Transverse colon (tissue), 4 donors: Measurements from ENCODE around the gene TNFRSF12A. TPM values are rescaled to one million over a fixed set of nuclear protein-coding genes. Genes with fewer than 3 reads are reported as not detected.

Experiments
- DNase-seq: peaks from one replicate; pipeline ENCODE4 v3.0.0-alpha.2; 2019
- H3K27ac ChIP-seq, 4 donors: fragments of 200-600 bp; sonication (generic); 2 replicates each; pipeline ENCODE4 v1.5.1; 2016 to 2018; ENCODE audit warnings: inconsistent platforms in 4 of 4
- H3K27me3 ChIP-seq: fragments of 200-600 bp; sonication (generic); 2 replicates; pipeline ENCODE4 v1.5.1; 2017; ENCODE audit warnings: inconsistent platforms
- H3K36me3 ChIP-seq, 4 donors: fragments of 200-600 bp; sonication (generic); 2 replicates each; pipeline ENCODE4 v1.5.1; 2017 to 2019; ENCODE audit warnings: inconsistent platforms in 4 of 4
- H3K4me1 ChIP-seq, 4 donors: fragments of 200-600 bp; sonication (generic); 2 replicates each; pipeline ENCODE4 v1.5.1; 2017 to 2020; ENCODE audit warnings: inconsistent platforms in 4 of 4
- H3K4me3 ChIP-seq, 4 donors: fragments of 200-600 bp; sonication (generic); 1 replicate in 1 of 4; 2 replicates in 3 of 4; pipeline versions ENCODE4 v1.5.1 to v1.6.1; 2017 to 2019; ENCODE audit warnings: inconsistent platforms in 4 of 4
- H3K9me3 ChIP-seq, 2 donors: fragments of 200-600 bp; sonication (generic); 2 replicates each; pipeline ENCODE4 v1.5.1; 2017 to 2019; ENCODE audit warnings: inconsistent platforms in 2 of 2
- EP300 ChIP-seq: sonication (generic); formaldehyde crosslinking; IDR thresholded peaks from one replicate; pipeline ENCODE4 v1.6.1; 2017; ENCODE audit warnings: antibody characterized with exemption, low read depth
- POLR2A ChIP-seq: fragments of 450-650 bp; IDR thresholded peaks from one replicate; pipeline ENCODE4 v1.6.1; 2016; ENCODE audit warnings: antibody characterized with exemption, mild to moderate bottlenecking, moderate library complexity
- POLR2AphosphoS5 ChIP-seq, 3 donors: sonication (generic); formaldehyde crosslinking; IDR thresholded peaks; one replicate each; pipeline ENCODE4 v1.6.1; 2016; ENCODE audit warnings: antibody characterized with exemption in 3 of 3
- WGBS, 2 donors: methylation state at CpG; one replicate each; pipeline ENCODE4 v1.1.5; 2018; ENCODE audit warnings: low coverage in 1 of 2; 5-methylcytosine and 5-hydroxymethylcytosine counted together
- in situ Hi-C, 4 donors: fragments of 200-750 bp; cut with MboI; loops; one replicate each; pipeline versions ENCODE4 v1.15.0 to v1.15.1; 2017; ENCODE audit warnings: low sequenced_read_pairs in 3 of 4, low pct_ligation_motif_present in 1 of 4, low pct_unique_long_range_greater_than_20kb in 1 of 4
- intact Hi-C: fragments of 100-400 bp; cut with DNase I; formaldehyde crosslinking; loops from one replicate; pipeline ENCODE4 v1.15.1; 2023; ENCODE audit warnings: low total_unique reads
- total RNA-seq, 4 donors: library from RNA; depleted of rRNA; stranded (reverse); fragments of >200 nt; gene quantifications; one replicate each; pipeline ENCODE4 v1.1.0, GENCODE V29; 2016
- TF ChIP-seq, protein P1 (sequence below), 5 experiments: fragments of 200-600 bp in 3 of 5; fragments of 450-650 bp in 2 of 5; sonication (generic) in 3 of 5; IDR thresholded peaks; 1 replicate in 2 of 5; 2 replicates in 3 of 5; pipeline ENCODE4 v1.5.1; 2016 to 2017; ENCODE audit warnings: antibody characterized with exemption in 5 of 5, inconsistent platforms in 3 of 5, mild to moderate bottlenecking in 2 of 5, moderate library complexity in 1 of 5

TNFRSF12A gene
- total RNA-seq, 4 donors from 2014 or later = 13.3 to 50.5 (median 19.9) TPM

DNA sequence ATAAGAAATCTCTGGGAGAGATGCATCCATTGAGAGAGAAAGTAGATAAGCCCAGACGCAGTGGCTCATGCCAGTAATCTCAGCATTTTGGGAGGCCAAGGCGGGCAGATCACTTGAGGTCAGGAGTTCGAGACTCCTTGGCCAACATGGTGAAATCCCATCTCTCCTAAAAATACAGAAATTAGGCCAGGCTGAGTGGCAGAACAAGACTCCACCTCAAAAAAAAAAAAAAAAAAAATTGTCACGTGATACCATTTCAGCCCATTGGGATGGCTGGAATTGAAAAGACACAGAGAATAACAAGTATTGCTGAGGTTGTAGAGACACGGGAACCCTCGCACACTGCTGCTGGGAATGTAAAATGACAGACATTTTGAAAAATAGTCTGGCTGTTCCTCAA, 42.4 kb downstream of the TNFRSF12A start:
- 91 to 92% methylated on average over 6 of the region's 6 CpGs for WGBS, 2 donors
- Histone ChIP-seq H3K4me3 (no peak overlapping the region), H3K9me3 (no peaks in the 10 kb centered on the region), H3K27ac (peak overlapping the region in 3 of 4 donors; percentile 55 to 87 (median 78)), H3K27me3 (no peaks in the 10 kb centered on the region), H3K36me3 (no peaks in the 10 kb centered on the region), H3K4me1 (peaks cover 17 to 61% (median 43%) of the 10 kb centered on the region in 4 donors)
- in situ Hi-C loops = loop anchor here in 2 of 4 donors (10.0 kb wide), 1 partner anchor 62 kb away; no protein-coding TSS in a partner anchor
- intact Hi-C loops = no loop called here
- DNase-seq = no peak
- TF ChIP-seq POLR2A (no peak), EP300 (no peak), POLR2AphosphoS5 (IDR thresholded peaks at IDR 0.05) (no peak)
- TF ChIP-seq, protein P1, sequence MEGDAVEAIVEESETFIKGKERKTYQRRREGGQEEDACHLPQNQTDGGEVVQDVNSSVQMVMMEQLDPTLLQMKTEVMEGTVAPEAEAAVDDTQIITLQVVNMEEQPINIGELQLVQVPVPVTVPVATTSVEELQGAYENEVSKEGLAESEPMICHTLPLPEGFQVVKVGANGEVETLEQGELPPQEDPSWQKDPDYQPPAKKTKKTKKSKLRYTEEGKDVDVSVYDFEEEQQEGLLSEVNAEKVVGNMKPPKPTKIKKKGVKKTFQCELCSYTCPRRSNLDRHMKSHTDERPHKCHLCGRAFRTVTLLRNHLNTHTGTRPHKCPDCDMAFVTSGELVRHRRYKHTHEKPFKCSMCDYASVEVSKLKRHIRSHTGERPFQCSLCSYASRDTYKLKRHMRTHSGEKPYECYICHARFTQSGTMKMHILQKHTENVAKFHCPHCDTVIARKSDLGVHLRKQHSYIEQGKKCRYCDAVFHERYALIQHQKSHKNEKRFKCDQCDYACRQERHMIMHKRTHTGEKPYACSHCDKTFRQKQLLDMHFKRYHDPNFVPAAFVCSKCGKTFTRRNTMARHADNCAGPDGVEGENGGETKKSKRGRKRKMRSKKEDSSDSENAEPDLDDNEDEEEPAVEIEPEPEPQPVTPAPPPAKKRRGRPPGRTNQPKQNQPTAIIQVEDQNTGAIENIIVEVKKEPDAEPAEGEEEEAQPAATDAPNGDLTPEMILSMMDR (IDR thresholded peaks at IDR 0.05) = no peak

DNA sequence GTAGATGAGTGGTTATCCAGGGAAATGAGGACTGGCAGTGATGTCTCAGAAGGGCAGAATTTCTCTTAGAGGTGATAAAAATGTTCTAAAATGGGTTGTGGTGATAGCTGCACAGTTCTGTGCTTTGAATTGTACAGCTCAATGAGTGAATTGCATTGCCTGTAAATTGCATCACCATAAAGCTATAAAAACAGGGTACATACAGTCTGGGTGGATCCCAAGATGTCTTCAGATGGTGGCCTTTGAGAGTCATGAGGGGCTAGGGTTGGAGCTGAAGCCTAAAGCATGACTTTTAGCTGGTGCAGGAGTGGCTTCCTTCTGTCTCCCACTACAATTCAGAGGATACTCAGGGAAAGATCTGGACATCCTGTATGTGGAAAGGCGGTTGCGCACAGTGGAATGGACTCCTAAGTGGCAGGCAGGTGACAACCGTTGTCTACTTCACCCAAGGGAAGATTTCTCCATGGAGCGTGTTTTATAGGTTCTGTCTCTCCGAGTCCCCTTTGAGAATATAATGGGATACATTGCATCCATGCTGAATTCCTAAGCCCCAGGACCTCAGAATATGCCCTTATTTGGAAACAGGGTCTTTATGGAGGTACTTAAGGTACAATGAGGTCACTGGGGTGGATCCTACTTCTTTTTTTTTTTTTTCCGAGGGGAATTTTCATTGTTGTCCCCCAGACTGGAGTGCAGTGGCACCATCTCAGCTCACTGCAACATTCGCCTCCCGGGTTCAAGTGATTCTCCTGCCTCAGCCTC, 43.6 kb downstream of the TNFRSF12A start:
- Histone ChIP-seq H3K4me1 (peaks cover 11 to 57% (median 37%) of the 10 kb centered on the region in 4 donors), H3K36me3 (no peaks in the 10 kb centered on the region), H3K9me3 (no peaks in the 10 kb centered on the region), H3K27me3 (no peaks in the 10 kb centered on the region), H3K27ac (peak overlapping the region; percentile 55 to 87 (median 78)), H3K4me3 (no peak overlapping the region)
- TF ChIP-seq, protein P1 (IDR thresholded peaks at IDR 0.05) = no peak
- no peak for TF ChIP-seq POLR2A
- in situ Hi-C loops (loop anchor here in 2 of 4 donors (10.0 kb wide), 1 partner anchor 61 kb away; no protein-coding TSS in a partner anchor), intact Hi-C loops (no loop called here)
- DNase-seq = no peak
- WGBS, 2 donors = 87 to 93% methylated on average over 6 to 8 of the region's 8 CpGs

DNA sequence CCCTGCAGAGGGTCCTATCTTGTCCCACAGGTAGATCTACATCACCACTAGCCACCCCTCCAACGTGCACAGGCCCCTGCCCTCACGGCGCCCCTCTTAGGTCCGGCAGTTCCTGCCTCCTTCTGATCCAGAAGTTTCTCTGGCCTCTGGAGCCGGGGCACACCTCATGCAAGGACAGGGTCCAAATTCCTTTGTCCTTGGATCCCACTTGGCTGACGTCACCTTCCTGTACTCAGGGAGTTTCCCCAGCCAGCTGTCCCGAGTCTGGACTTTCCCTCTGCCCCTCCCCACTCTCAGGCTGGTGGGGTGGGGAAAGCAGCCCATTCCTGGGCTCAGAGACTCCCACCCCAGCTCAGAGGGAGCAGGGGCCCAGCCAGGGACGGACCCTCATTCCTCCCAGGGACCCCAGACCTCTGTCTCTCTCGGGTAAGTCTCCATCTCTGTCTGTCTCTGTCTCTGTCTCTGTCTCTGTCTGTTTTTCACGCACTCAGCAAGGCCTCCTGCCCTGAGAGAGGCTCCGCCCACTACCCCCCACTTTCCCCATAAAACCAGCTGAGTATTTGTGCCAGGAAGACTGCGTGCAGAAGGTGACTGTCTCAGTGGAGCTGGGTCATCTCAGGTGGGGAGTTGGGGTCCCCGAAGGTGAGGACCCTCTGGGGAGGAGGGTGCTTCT, 45.0 kb downstream of the TNFRSF12A start, which contains the start of gene IL32:
TSS of gene IL32 (plus strand) at position 572 of the 673 bp plus-strand sequence. CDS start 172 bp downstream, outside the sequence.
- in situ Hi-C loops = loop anchor here in 2 of 4 donors (10.0 kb wide), 1 partner anchor 60 kb away; no protein-coding TSS in a partner anchor
- Histone ChIP-seq H3K36me3 (no peaks in the 10 kb centered on the region), H3K9me3 (no peaks in the 10 kb centered on the region), H3K27me3 (no peaks in the 10 kb centered on the region), H3K27ac (peak within 1 kb of the TSS; percentile 78 to 87 (median 81)), H3K4me3 (peak within 1 kb of the TSS; percentile 15 to 50 (median 26)), H3K4me1 (peaks cover 6 to 49% (median 29%) of the 10 kb centered on the region in 4 donors)
- intact Hi-C loops = no loop called here
- DNase-seq = peak; percentile 89
- TF ChIP-seq POLR2A (peak; percentile 77), POLR2AphosphoS5 (IDR thresholded peaks at IDR 0.05) (peak; percentile 35 to 75 (median 73)), EP300 (no peak)
- whole genome bisulfite sequencing, 2 donors = 0 to 25% methylated on average over 1 to 12 of the region's 13 CpGs

DNA sequence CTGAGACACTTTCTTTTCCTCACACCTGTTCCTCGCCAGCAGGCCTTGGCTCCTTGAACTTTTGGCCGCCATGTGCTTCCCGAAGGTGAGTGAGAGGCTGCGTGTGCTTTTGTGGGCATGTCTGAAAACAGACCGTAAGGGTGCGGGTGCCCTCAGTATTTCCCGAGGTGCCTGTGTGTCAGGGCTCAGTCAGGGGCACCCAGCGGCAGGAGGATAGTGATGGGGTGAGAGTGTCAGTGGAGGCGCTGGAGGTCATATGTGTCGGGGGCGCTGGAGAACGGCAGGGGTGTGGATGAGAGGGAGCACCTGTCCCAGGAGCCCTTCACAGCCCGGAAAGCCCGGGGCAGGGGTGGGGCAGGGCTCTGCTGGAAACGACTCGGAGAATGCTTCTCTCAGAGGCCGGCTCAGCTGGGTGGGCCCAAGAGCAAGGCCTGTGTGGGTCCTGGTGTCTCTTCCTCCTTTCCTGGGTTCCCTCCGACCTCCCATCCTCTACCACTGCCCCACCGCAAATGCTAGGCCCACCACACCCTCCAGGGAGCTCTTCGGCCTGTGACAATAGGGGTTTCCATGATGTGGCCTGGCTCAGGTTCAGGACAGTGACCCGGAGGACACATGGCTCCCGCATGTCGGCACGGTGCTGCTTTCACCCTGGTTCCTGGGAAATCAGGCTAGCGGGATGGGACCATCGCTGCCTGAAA, 45.7 kb downstream of the TNFRSF12A start:
- no peaks in the 10 kb centered on the region for H3K36me3 ChIP-seq
- no peak for DNase-seq
- in situ Hi-C loops = loop anchor here in 2 of 4 donors (10.0 kb wide), 1 partner anchor 59 kb away; no protein-coding TSS in a partner anchor
- 59% methylated on average over 26 of the region's 26 CpGs; no CpG with 5 or more reads in 1 of the 2 donors for WGBS, 2 donors
- intact Hi-C loops = no loop called here
- H3K27me3 ChIP-seq = no peaks in the 10 kb centered on the region
- peaks cover 6 to 47% (median 29%) of the 10 kb centered on the region in 4 donors for H3K4me1 ChIP-seq
- H3K27ac ChIP-seq = peak overlapping the region; percentile 78 to 87 (median 81)
- no peaks in the 10 kb centered on the region for H3K9me3 ChIP-seq
- TF ChIP-seq, protein P1 (IDR thresholded peaks at IDR 0.05) = no peak
- no peak for TF ChIP-seq EP300
- no peak for TF ChIP-seq POLR2AphosphoS5 (IDR thresholded peaks at IDR 0.05)
- no peak for TF ChIP-seq POLR2A
- peak overlapping the region; percentile 15 to 50 (median 26) for H3K4me3 ChIP-seq
